Neural progenitor cell (in vitro differentiated cells): ENCODE measurements around the gene PNPLA3. TPM values are rescaled to one million over a fixed set of nuclear protein-coding genes. Genes with fewer than 3 reads are reported as not detected.
A peak's percentile ranks its signal among the peaks of the same experiment; 100 is the strongest.

Experiments
- DNase-seq: peaks from one replicate; pipeline ENCODE4 v3.0.0-alpha.2; 2016; ENCODE audit warnings: low spot score
- H2AFZ ChIP-seq: fragments of 200-600 bp; sonication (generic); replicated peaks from 2 replicates; pipeline ENCODE4 v1.6.1; 2016; ENCODE audit warnings: antibody characterized with exemption
- H3F3A ChIP-seq: fragments of 200-600 bp; sonication (generic); 2 replicates; pipeline ENCODE4 v1.6.1; 2016; ENCODE audit warnings: antibody characterized with exemption, low read depth
- H3K27ac ChIP-seq: fragments of 200-600 bp; sonication (generic); 2 replicates; pipeline ENCODE4 v1.5.1; 2016; ENCODE audit warnings: mild to moderate bottlenecking
- H3K27me3 ChIP-seq: fragments of 200-600 bp; sonication (generic); 2 replicates; pipeline ENCODE4 v1.6.1; 2016; ENCODE audit warnings: mild to moderate bottlenecking, moderate library complexity
- H3K36me3 ChIP-seq: fragments of 200-600 bp; sonication (generic); 2 replicates; pipeline ENCODE4 v1.5.1; 2016
- H3K4me1 ChIP-seq: fragments of 200-600 bp; sonication (generic); 2 replicates; pipeline ENCODE4 v1.6.1; 2016; ENCODE audit warnings: mixed run types
- H3K4me2 ChIP-seq: fragments of 200-600 bp; sonication (generic); 2 replicates; pipeline ENCODE4 v1.6.1; 2016
- H3K4me3 ChIP-seq: fragments of 200-600 bp; sonication (generic); 2 replicates; pipeline ENCODE4 v1.5.1; 2016
- H3K79me2 ChIP-seq: fragments of 200-600 bp; sonication (generic); 2 replicates; pipeline ENCODE4 v1.6.1; 2016; ENCODE audit warnings: low read depth
- H3K9ac ChIP-seq: fragments of 200-600 bp; sonication (generic); 2 replicates; pipeline ENCODE4 v1.6.1; 2016
- H3K9me3 ChIP-seq: fragments of 200-600 bp; sonication (generic); 2 replicates; pipeline ENCODE4 v1.5.1; 2016; ENCODE audit warnings: low read depth
- H4K20me1 ChIP-seq: fragments of 200-600 bp; sonication (generic); 2 replicates; pipeline ENCODE4 v1.6.1; 2016; ENCODE audit warnings: low read depth
- H3K27ac Mint-ChIP-seq: 3 replicates; pipeline ENCODE4 v1.8.0; 2021; ENCODE audit warnings: mixed read lengths
- H3K27me3 Mint-ChIP-seq: 2 replicates; pipeline ENCODE4 v1.8.0; 2022; ENCODE audit warnings: low read depth, mild to moderate bottlenecking, inconsistent platforms, moderate library complexity, mixed read lengths; ENCODE audit not compliant: insufficient read depth
- H3K36me3 Mint-ChIP-seq: 3 replicates; pipeline ENCODE4 v1.8.0; 2021; ENCODE audit warnings: mixed read lengths
- H3K4me1 Mint-ChIP-seq: 3 replicates; pipeline ENCODE4 v1.8.0; 2021; ENCODE audit warnings: mixed read lengths
- H3K4me3 Mint-ChIP-seq: 3 replicates; pipeline ENCODE4 v1.8.0; 2021; ENCODE audit warnings: mild to moderate bottlenecking, moderate library complexity, mixed read lengths
- H3K9me3 Mint-ChIP-seq: 3 replicates; pipeline ENCODE4 v1.8.0; 2020; ENCODE audit warnings: mixed read lengths
- EZH2 ChIP-seq: fragments of 200-600 bp; sonication (generic); IDR thresholded peaks from 2 replicates; pipeline ENCODE4 v1.6.1; 2017; ENCODE audit warnings: antibody characterized with exemption, mild to moderate bottlenecking, moderate library complexity
- EZH2phosphoT487 ChIP-seq: fragments of 200-600 bp; sonication (generic); IDR thresholded peaks from 2 replicates; pipeline ENCODE4 v1.6.1; 2017; ENCODE audit warnings: antibody characterized with exemption
- total RNA-seq: library from RNA; depleted of rRNA; stranded (reverse); fragments of >200 nt; gene quantifications from 2 replicates; pipeline ENCODE4 v1.2.3, GENCODE V29; 2015; ENCODE audit warnings: low replicate concordance
- TF ChIP-seq, protein P1 (sequence below): fragments of 200-600 bp; sonication (generic); IDR thresholded peaks from 2 replicates; pipeline ENCODE4 v1.5.1; 2017; ENCODE audit warnings: antibody characterized with exemption, mild to moderate bottlenecking

Gene PNPLA3
- total RNA-seq, 1 donor from 2014 or later, result 4.8 TPM

DNA sequence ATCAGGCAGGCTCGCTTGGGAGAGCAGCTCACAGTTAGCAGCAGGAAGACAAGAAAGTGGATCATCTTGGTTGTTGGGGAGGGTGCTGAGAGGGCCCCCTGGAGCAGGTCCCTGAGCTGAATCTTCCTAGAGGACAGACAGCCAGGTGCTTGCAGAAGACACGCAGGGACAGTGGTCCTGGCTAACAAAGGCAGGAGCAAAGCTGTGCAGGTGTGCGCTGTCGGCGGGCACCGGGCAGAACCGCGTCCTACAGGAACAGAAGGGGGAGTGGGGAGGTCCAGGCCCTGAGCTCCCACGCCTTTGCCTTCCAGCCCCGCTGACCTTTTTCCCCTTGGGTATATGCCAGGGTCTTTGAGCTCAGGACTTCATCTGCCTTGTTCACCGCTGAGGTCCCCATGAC is 70.4 kb downstream of the PNPLA3 start:
- Mint-ChIP-seq H3K4me1 (peaks cover 9% of the 10 kb centered on the region), H3K27ac (peak overlapping the region; percentile 85), H3K4me3 (no peak overlapping the region), H3K9me3 (no peaks in the 10 kb centered on the region), H3K36me3 (peaks cover 20% of the 10 kb centered on the region), H3K27me3 (peaks cover 3% of the 10 kb centered on the region)
- no peaks in the 10 kb centered on the region for H3F3A ChIP-seq
- no peak overlapping the region for H3K4me2 ChIP-seq
- peaks cover 4% of the 10 kb centered on the region for H4K20me1 ChIP-seq
- H3K4me3 ChIP-seq, result no peak overlapping the region
- no peak overlapping the region for H3K9ac ChIP-seq
- H3K27me3 ChIP-seq, result no peaks in the 10 kb centered on the region
- H3K79me2 ChIP-seq, result no peaks in the 10 kb centered on the region
- H3K9me3 ChIP-seq, result no peaks in the 10 kb centered on the region
- TF ChIP-seq EZH2, result no peak
- TF ChIP-seq, protein P1, sequence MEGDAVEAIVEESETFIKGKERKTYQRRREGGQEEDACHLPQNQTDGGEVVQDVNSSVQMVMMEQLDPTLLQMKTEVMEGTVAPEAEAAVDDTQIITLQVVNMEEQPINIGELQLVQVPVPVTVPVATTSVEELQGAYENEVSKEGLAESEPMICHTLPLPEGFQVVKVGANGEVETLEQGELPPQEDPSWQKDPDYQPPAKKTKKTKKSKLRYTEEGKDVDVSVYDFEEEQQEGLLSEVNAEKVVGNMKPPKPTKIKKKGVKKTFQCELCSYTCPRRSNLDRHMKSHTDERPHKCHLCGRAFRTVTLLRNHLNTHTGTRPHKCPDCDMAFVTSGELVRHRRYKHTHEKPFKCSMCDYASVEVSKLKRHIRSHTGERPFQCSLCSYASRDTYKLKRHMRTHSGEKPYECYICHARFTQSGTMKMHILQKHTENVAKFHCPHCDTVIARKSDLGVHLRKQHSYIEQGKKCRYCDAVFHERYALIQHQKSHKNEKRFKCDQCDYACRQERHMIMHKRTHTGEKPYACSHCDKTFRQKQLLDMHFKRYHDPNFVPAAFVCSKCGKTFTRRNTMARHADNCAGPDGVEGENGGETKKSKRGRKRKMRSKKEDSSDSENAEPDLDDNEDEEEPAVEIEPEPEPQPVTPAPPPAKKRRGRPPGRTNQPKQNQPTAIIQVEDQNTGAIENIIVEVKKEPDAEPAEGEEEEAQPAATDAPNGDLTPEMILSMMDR, result no peak
- TF ChIP-seq EZH2phosphoT487, result no peak
- H2AFZ ChIP-seq, result no peak overlapping the region
- no peak for DNase-seq
- no peak overlapping the region for H3K27ac ChIP-seq
- H3K36me3 ChIP-seq, result no peaks in the 10 kb centered on the region
- no peaks in the 10 kb centered on the region for H3K4me1 ChIP-seq

DNA sequence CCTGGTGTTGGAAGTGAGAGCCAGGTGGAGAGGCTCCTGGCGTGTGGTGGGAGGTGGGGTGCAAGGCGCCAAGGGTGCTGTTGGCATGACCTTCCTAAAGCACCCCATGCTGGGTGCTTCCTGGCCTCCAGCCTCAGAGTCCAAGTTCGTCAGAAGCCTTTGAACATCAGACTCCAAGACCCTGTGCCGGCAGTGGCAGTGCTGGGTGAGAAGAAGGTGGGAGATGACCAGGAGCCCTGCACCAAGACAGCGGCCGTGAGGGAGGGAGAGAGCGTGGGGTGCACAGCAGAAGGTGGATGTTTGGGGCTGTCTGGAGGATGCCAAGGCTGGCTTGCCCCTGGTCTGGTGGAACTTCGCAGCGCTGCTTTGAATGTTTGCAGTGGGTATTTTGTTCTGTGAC is 70.8 kb downstream of the PNPLA3 start:
- Histone ChIP-seq H3K9me3 (no peaks in the 10 kb centered on the region), H3K4me3 (no peak overlapping the region), H4K20me1 (peaks cover 4% of the 10 kb centered on the region), H3K36me3 (no peaks in the 10 kb centered on the region), H2AFZ (no peak overlapping the region), H3K27me3 (no peaks in the 10 kb centered on the region), H3K27ac (no peak overlapping the region), H3F3A (no peaks in the 10 kb centered on the region), H3K9ac (no peak overlapping the region), H3K4me2 (no peak overlapping the region), H3K4me1 (no peaks in the 10 kb centered on the region), H3K79me2 (no peaks in the 10 kb centered on the region)
- H3K27ac Mint-ChIP-seq, result no peak overlapping the region
- peaks cover 21% of the 10 kb centered on the region for H3K36me3 Mint-ChIP-seq
- H3K27me3 Mint-ChIP-seq, result peaks cover 3% of the 10 kb centered on the region
- no peak for TF ChIP-seq EZH2phosphoT487
- no peak for TF ChIP-seq EZH2
- TF ChIP-seq, protein P1, result no peak
- H3K4me3 Mint-ChIP-seq, result no peak overlapping the region
- DNase-seq, result no peak
- H3K4me1 Mint-ChIP-seq, result peaks cover 9% of the 10 kb centered on the region
- H3K9me3 Mint-ChIP-seq, result no peaks in the 10 kb centered on the region

DNA sequence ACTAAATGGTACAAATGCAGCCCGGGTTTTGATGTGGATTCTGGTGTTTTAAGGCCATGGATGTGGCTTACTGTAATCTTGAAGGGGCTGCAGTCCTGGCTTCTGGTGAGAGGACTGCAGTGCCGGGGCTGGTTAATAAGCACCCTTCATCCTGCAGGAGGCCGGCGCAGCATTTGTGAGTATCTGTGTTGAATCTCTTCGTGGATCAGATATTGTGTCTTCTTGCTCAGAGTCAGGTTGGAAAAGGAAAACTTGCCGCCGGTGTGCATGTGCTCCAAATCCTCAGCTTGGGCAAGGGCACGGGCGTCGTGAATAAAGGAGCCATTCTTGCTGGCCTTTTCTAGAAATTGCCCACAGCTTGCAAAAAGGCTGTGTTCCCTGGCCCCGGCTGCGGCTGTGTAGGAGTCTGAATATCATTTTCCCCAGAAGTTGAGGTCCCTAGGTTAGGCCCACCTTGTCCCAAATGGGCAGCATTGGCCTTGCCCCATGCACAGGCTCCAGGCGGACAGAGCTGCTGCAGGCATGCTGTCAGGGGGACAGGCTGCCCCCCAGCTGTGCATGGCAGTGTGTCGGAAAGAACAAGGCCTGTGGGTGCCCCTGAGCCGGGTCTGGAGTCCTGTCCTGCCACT is 71.6 kb downstream of the PNPLA3 start:
- no peaks in the 10 kb centered on the region for H3K27me3 ChIP-seq
- Mint-ChIP-seq H3K36me3 (peaks cover 21% of the 10 kb centered on the region), H3K9me3 (no peaks in the 10 kb centered on the region), H3K4me1 (peaks cover 9% of the 10 kb centered on the region), H3K4me3 (no peak overlapping the region), H3K27me3 (peaks cover under 1% of the 10 kb centered on the region), H3K27ac (no peak overlapping the region)
- no peaks in the 10 kb centered on the region for H3K4me1 ChIP-seq
- TF ChIP-seq, protein P1, result no peak
- no peak for TF ChIP-seq EZH2
- TF ChIP-seq EZH2phosphoT487, result no peak
- H4K20me1 ChIP-seq, result peaks cover 4% of the 10 kb centered on the region
- no peaks in the 10 kb centered on the region for H3K79me2 ChIP-seq
- H3K4me2 ChIP-seq, result no peak overlapping the region
- no peaks in the 10 kb centered on the region for H3K36me3 ChIP-seq
- H3F3A ChIP-seq, result no peaks in the 10 kb centered on the region
- no peak for DNase-seq
- no peak overlapping the region for H3K27ac ChIP-seq
- H3K9me3 ChIP-seq, result no peaks in the 10 kb centered on the region
- H3K4me3 ChIP-seq, result no peak overlapping the region
- no peak overlapping the region for H3K9ac ChIP-seq
- H2AFZ ChIP-seq, result no peak overlapping the region
